ENCODE data around the gene RELCH. TPM values are rescaled to one million over a fixed set of nuclear protein-coding genes. Genes with fewer than 3 reads are reported as not detected.
"Not testable (repeated sequence)": the region's sequence is repeated elsewhere in the genome, so short reads cannot be mapped to it uniquely, and the experiment has no call there.

The RELCH gene
- total RNA-seq, 1 donor from 2014 or later = 33.6 TPM

GRCh38 chr18:62152844-62153243 lies 34.2 kb upstream of the RELCH start:
- peaks cover 8% of the 10 kb centered on the region for H3K36me3 Mint-ChIP-seq
- no peaks in the 10 kb centered on the region for H3K9me3 Mint-ChIP-seq
- no peak overlapping the region for H3K4me3 Mint-ChIP-seq
- H3K4me1 Mint-ChIP-seq = no peaks in the 10 kb centered on the region
- H3K27me3 Mint-ChIP-seq (ENCODE audit: low read depth) = no peaks in the 10 kb centered on the region
- no peak for TF ChIP-seq CTCF (IDR thresholded peaks at IDR 0.05; ENCODE audit: unreplicated experiment)
- no peak overlapping the region for H3K27ac Mint-ChIP-seq
- DNase-seq (ENCODE audit: low spot score in 2 of 2, unreplicated experiment in 2 of 2) = no peak

GRCh38 chr18:62157843-62158242 lies 29.2 kb upstream of the RELCH start:
- no peak overlapping the region for H3K27ac Mint-ChIP-seq
- H3K4me1 Mint-ChIP-seq = no peaks in the 10 kb centered on the region
- H3K9me3 Mint-ChIP-seq = no peaks in the 10 kb centered on the region
- TF ChIP-seq CTCF (IDR thresholded peaks at IDR 0.05; ENCODE audit: unreplicated experiment) = no peak
- peaks cover 17% of the 10 kb centered on the region for H3K36me3 Mint-ChIP-seq
- no peaks in the 10 kb centered on the region for H3K27me3 Mint-ChIP-seq (ENCODE audit: low read depth)
- DNase-seq (ENCODE audit: low spot score in 2 of 2, unreplicated experiment in 2 of 2) = no peak
- no peak overlapping the region for H3K4me3 Mint-ChIP-seq

- H3K36me3 Mint-ChIP-seq = peaks cover 30% of the 10 kb centered on the region
- TF ChIP-seq CTCF (IDR thresholded peaks at IDR 0.05; ENCODE audit: unreplicated experiment) = no peak
- H3K4me3 Mint-ChIP-seq = no peak overlapping the region
- no peak overlapping the region for H3K27ac Mint-ChIP-seq
- no peaks in the 10 kb centered on the region for H3K27me3 Mint-ChIP-seq (ENCODE audit: low read depth)
- H3K9me3 Mint-ChIP-seq = peaks cover 25% of the 10 kb centered on the region
- H3K4me1 Mint-ChIP-seq = no peaks in the 10 kb centered on the region
- DNase-seq (ENCODE audit: low spot score in 2 of 2, unreplicated experiment in 2 of 2) = no peak
Measured at GRCh38 chr18:62164310-62164709, 22.7 kb upstream of the RELCH start.

GRCh38 chr18:62164855-62165487 lies 22.1 kb upstream of the RELCH start:
- no peak overlapping the region for H3K27ac Mint-ChIP-seq
- H3K36me3 Mint-ChIP-seq = peaks cover 26% of the 10 kb centered on the region
- H3K27me3 Mint-ChIP-seq (ENCODE audit: low read depth) = no peaks in the 10 kb centered on the region
- TF ChIP-seq CTCF (IDR thresholded peaks at IDR 0.05; ENCODE audit: unreplicated experiment) = no peak
- no peak for DNase-seq (ENCODE audit: low spot score in 2 of 2, unreplicated experiment in 2 of 2)
- peaks cover 25% of the 10 kb centered on the region for H3K9me3 Mint-ChIP-seq
- H3K4me1 Mint-ChIP-seq = no peaks in the 10 kb centered on the region
- H3K4me3 Mint-ChIP-seq = no peak overlapping the region

GRCh38 chr18:62165583-62165982 lies 21.5 kb upstream of the RELCH start:
- Mint-ChIP-seq H3K9me3 (peaks cover 25% of the 10 kb centered on the region), H3K27me3 (ENCODE audit: low read depth) (no peaks in the 10 kb centered on the region), H3K36me3 (peaks cover 24% of the 10 kb centered on the region), H3K4me3 (no peak overlapping the region), H3K27ac (no peak overlapping the region), H3K4me1 (peaks cover 4% of the 10 kb centered on the region)
- DNase-seq (ENCODE audit: low spot score in 2 of 2, unreplicated experiment in 2 of 2) = no peak
- TF ChIP-seq CTCF (IDR thresholded peaks at IDR 0.05; ENCODE audit: unreplicated experiment) = no peak

GRCh38 chr18:62166524-62166923 lies 20.5 kb upstream of the RELCH start:
- peaks cover 20% of the 10 kb centered on the region for H3K36me3 Mint-ChIP-seq
- H3K9me3 Mint-ChIP-seq = peaks cover 25% of the 10 kb centered on the region
- H3K4me3 Mint-ChIP-seq; H3K4me1 Mint-ChIP-seq; H3K27me3 Mint-ChIP-seq (ENCODE audit: low read depth); H3K27ac Mint-ChIP-seq; DNase-seq (ENCODE audit: low spot score in 2 of 2, unreplicated experiment in 2 of 2): not testable (repeated sequence)
